HG02943 (cell line): Measurements from ENCODE around the gene RIGI.
"Not testable (repeated sequence)": the region's sequence is repeated elsewhere in the genome, so short reads cannot be mapped to it uniquely, and the experiment has no call there.

Experiments used
- ATAC-seq: cut with Tn5 transposase; IDR thresholded peaks from one replicate; pipeline ENCODE4 v1.9.1; 2021; ENCODE audit warnings: mild to moderate bottlenecking, low read depth, moderate library complexity; ENCODE audit not compliant: unreplicated experiment

The RIGI gene

DNA sequence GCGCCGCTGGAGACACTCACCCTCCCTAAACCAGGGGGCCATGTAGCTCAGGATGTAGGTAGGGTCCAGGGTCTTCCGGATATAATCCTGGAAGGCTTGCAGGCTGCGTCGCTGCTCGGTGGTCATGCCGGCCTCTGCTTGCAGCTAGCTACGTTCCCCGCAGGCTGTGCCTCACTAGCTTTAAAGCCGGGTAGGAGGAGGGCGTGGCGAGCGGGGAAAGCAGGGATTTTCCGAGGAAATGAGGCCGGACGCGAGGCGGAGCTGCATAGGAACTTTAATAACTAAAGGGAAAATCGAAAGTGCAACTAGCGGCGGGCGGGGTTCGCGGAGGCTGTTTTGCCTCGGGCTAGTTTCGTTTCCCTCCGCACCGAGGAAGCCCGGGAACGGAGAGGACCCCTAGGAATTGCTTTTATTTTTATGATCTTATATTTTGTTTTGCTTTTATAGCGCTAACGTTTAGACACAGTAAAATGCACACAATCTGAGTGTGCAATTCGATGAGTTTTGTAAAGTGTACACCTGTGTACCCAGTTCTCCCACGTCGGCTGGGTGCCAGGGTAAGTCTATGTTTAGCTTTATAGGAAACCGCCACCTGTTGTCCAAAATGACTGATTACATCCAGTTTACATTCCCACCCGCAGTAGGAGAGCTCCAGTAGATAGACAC, at the start of gene RIGI:
TSS of gene RIGI (minus strand) at position 156 of the 666 bp plus-strand sequence. CDS start at position 126, 30 bp downstream.
- ATAC-seq: peak; percentile 72

- no peak for ATAC-seq
Measured at GRCh38 chr9:32574858-32575257, 48.9 kb upstream of the RIGI start.

GRCh38 chr9:32573821-32574220, 47.8 kb upstream of the RIGI start:
- no peak for ATAC-seq

- ATAC-seq: peak; percentile 86
Measured at GRCh38 chr9:32572900-32573523, 47.0 kb upstream of the RIGI start, which contains the start of gene NDUFB6. TSS of gene NDUFB6 (minus strand) at chr9:32573159. CDS start at chr9:32573060, 99 bp downstream.

DNA sequence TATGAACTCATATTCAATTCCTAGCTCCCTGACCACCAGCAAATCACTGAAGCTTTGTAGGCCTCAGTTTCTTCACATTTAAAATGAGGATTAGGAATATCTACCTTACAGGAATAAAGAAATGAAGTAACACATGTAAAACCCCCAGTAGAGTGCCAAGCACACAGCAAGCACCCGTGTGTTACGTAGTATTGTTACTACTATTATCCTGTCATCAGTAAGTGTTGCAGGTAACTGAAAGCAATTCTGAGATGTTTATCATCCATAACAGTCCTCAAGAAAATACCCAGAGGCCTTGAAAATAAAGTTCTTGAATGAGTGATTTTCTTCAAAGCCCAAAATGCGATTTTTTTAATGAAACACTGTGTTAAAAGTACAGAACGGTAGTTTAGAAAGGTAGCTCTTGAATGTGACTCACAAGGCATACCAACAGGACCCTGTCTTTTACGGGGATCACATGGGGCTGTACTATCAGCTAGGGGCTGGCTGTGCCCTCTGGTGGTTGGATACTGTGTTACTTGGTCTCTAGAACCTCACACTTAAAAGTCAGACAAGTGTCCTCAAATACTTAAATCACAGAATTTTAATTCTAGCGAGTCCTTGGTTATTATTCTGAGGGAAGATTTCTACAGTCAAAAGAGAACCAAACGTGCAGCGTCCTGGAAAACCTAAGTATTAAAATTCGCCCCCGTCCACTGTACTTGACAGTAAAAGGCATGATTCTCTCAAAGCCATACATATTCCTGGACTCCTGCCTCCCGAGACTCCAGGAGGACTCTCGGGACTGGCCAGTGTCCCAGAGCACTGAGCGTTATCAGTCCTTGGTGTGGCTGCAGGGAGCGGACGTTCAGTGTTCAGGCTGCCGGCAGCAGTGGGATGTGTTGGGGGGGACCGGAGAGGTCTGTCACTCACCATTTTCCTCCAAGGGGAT, 46.2 kb upstream of the RIGI start:
- ATAC-seq: peak; percentile 90

GRCh38 chr9:32570262-32570661, 44.3 kb upstream of the RIGI start:
- ATAC-seq: no peak

GRCh38 chr9:32566770-32567169, 40.8 kb upstream of the RIGI start:
- ATAC-seq: no peak

DNA sequence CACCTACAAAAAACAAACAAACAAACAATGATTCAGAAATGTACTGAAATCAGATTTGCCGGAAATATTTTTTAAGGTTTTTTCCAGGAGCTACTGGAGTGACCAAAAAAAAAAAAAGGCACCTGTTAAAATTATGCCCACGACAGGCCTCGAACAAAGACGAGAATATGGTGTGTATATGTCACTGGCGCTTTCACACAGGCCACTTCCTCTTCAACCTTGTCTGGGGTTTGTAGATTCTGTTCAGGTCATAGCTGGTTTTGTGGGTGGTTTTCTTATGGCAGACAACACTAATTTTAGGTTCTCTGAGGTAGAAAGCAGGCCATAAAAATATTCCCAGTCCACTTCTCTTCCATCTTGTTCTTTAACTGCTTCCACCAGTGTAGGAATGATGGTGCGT, 40.0 kb upstream of the RIGI start:
- no peak for ATAC-seq

DNA sequence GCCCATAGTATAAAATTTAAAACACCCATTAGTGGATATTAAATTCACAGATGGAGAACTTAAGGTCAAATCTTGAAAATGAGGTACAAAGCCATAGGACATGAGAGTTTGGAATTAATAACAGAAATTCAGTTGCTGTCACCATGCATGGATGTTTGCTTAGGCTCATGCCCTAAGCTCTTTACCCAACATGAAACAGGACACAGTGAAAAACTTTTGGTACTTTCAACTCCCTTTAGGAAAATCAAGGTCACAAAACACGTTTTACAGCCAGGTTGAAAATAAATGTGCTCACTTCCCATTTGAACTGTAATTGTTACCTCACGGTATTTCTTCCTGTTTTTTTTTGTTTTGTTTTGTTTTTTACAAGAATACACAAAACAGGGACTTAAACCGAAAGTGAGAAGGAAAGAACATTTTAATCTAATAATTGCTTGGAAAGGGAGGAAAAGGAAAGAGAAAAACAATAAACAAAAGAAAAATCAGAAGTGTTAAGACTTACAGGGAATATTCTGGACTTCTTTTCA, 32.5 kb upstream of the RIGI start:
- ATAC-seq: no peak

DNA sequence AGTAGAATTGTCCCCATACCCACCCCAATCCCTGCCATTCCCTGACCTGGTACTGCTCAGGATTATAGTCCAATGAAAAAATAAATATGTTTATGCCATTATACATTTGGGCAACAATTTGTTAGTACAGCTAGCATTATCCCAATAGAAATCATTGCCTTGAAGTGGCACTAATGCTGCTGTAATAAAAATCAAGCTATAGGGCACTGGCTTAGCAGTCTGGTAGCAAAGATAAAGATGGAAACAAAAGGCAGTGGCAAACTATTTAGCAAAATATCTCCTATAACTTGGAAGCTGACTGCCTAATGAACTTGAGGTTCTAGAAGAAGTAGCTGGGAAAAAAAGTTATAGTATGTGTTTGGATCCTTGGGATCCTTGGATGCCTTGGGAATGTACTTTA, 28.6 kb upstream of the RIGI start:
- no peak for ATAC-seq

GRCh38 chr9:32554107-32554506, 28.1 kb upstream of the RIGI start:
- no peak for ATAC-seq

DNA sequence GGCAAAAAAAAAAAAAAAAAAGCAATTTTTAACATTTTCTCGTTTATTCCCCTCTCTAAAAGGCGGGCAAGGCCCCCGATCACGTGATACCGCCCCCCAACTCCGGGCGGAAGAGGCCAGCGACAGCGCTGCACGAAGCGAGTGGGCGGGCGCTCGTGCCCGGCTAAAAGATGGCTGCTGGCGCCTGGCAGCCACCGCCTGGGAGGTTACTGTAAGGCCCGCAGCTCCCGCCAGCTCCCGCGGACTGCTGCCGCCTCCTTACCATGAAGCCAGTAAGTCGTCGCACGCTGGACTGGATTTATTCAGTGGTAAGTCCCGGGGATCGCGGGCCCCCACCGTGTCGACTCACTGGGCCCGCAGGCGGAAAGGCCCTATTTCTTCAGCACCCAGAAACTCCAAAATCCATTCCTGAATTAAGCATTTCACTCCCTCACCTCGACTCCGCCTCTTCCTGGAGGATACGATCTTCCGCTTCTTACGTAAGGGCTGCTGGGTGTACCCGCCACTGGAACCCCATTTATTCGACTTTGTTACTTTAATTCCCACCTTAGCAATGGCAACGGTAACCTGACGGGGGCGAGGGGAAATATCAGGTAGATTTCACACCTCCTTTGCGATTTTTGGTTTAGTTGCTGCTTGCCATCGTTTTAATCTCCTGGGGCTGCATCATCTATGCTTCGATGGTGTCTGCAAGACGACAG, 26.3 kb upstream of the RIGI start, which contains the start of the genes SMIM27 and TOPORS:
TSS of gene SMIM27 (plus strand) at position 156 of the 701 bp plus-strand sequence. CDS start at position 264, 108 bp downstream.
TSS of gene TOPORS (minus strand) at position 415 of the 701 bp plus-strand sequence. CDS start at position 265, 150 bp downstream.
- peak; percentile 70 for ATAC-seq

DNA sequence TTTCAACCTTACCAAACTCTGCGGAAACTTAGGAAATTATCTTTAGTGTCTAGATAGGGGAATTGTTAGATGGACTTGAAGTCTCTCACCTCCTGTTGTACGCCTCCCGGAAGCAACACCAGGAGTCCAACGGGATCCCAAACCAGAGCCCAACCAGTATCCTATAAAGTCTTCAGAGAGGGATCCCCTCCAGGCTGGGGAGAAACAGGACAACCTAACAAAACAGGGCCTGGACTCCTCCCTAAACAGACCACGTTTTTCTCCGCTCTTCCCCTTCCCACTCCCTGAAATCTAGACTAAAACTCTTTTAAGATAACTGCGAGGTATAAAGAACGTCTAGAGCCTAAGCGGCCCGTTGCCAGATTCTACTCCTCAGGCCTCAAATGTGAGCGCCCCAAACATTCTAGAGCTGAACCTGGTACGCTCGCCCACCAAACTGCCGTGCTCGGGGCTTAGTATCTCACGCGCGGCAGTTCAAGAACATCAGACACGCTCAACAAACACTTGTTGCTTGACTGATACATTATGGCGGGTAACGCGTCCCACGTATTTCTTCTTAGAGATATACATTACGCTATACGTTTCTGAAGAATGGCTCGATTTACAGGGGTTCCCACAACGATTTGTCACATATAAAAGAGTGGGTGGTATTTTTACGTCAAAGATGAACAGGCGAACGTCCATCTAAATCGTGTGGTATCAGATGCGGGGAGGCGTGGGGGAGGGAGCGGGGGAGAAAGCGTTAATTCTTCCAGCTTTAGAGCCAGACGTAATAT, 25.5 kb upstream of the RIGI start:
- peak; percentile 4 for ATAC-seq

DNA sequence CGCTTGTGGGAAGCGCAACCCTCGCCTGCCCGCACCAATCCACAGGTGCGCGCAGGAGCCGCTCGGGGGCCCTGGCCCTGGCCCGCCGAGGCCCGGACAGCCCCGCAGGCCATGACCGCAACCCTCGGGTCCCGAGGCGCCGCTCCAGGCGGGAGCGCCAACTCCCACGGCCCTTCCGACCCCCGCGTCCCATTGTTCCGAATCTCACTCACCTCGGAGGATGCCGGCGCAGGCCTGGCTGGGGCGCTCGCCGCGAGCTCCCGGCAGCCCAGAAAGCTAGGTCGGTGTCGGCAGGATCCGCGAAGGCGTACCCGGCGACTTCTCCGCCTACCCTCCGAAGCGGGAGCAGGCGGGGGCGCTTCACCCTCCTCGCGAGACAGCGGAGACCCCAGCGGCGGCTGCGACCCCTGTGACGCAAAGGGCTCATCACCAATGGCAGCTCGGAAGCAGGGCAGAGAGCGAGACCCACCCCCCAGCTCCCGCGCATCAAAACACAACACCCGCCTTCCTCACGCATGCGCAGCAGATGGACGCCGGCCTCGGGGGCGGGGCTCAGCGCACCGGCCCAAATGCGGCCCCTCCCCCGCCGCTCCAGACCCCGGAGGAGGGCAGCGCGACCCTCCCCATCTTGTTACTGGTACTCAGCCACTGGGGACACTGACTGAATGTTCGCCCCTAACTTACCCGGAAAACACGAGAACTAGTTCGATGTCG, 24.7 kb upstream of the RIGI start:
- peak; percentile 62 for ATAC-seq

DNA sequence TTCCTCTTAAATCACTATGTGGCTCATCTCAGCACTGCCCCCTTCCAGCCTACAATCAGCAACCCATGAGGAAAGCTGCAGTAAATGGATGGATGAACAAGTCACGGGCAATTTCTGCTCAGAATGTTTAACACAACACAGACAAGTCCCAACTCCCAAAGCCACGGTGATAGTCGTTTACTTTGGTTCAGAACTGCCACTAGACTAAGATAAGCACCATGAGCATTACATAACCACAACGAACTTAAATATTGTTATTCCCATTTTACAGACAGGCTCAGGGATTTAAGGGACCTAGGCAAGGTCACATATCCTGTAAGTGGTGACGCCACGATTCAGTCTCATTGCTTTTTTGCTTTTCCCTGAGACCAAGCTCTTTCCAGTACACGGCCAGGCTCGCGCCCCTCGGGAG, 24.2 kb upstream of the RIGI start:
- ATAC-seq: no peak

- ATAC-seq: not testable (repeated sequence)
Measured at GRCh38 chr9:32548213-32548612, 22.2 kb upstream of the RIGI start.

GRCh38 chr9:32545884-32546283, 19.9 kb upstream of the RIGI start:
- no peak for ATAC-seq

- ATAC-seq: no peak
Measured at GRCh38 chr9:32543047-32543446, 17.1 kb upstream of the RIGI start.

DNA sequence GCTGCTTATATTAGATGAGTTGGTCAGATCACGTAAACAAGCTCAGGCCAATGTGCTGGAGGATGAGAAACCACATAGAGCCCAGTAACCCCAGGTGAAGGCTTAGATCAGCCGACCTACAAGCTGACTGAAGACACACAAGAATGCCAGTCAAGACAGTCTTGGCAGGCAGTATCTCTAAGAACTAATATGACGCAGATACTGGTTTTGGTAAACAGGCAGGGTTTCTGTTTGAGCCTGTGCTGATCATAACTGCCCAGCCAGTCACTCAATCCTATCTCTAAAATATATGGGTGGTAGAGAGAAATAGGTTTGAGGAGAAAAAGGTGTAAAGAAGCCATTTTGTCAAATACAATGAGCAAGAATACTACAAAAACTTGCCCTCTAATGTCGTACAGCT, 7.8 kb upstream of the RIGI start:
- ATAC-seq: no peak
